Smooth muscle cell (in vitro differentiated cells): Measurements from ENCODE around the gene CRYBA2. TPM values are rescaled to one million over a fixed set of nuclear protein-coding genes. Genes with fewer than 3 reads are reported as not detected.
A peak's percentile ranks its signal among the peaks of the same experiment; 100 is the strongest.

Experiments used
- DNase-seq: peaks from one replicate; lab custom pipeline; 2025; ENCODE audit not compliant: unreplicated experiment; lab: John Stamatoyannopoulos, UW
- H2AFZ ChIP-seq: fragments of 200-600 bp; sonication (generic); 2 replicates; pipeline ENCODE4 v1.6.0; 2016; ENCODE audit warnings: antibody characterized with exemption, low read depth, mild to moderate bottlenecking
- H3F3A ChIP-seq: fragments of 200-600 bp; sonication (generic); 2 replicates; pipeline ENCODE4 v1.6.0; 2017; ENCODE audit warnings: antibody characterized with exemption, low read depth
- H3K27ac ChIP-seq: fragments of 200-600 bp; sonication (generic); 2 replicates; pipeline ENCODE4 v1.5.1; 2016; ENCODE audit warnings: low read depth, mild to moderate bottlenecking
- H3K27me3 ChIP-seq: fragments of 200-600 bp; sonication (generic); 2 replicates; pipeline ENCODE4 v1.6.1; 2016; ENCODE audit warnings: low read depth, mild to moderate bottlenecking
- H3K36me3 ChIP-seq: fragments of 200-600 bp; sonication (generic); 2 replicates; pipeline ENCODE4 v1.5.1; 2016; ENCODE audit warnings: low read depth
- H3K4me1 ChIP-seq: fragments of 200-600 bp; sonication (generic); 2 replicates; pipeline ENCODE4 v1.5.1; 2016; ENCODE audit warnings: low read depth
- H3K4me2 ChIP-seq: fragments of 200-600 bp; sonication (generic); 2 replicates; pipeline ENCODE4 v1.6.0; 2016; ENCODE audit warnings: mild to moderate bottlenecking
- H3K4me3 ChIP-seq: fragments of 200-600 bp; sonication (generic); 2 replicates; pipeline ENCODE4 v1.5.1; 2016; ENCODE audit warnings: mild to moderate bottlenecking
- H3K79me2 ChIP-seq: fragments of 200-600 bp; sonication (generic); 2 replicates; pipeline ENCODE4 v1.6.0; 2016; ENCODE audit warnings: low read depth, mild to moderate bottlenecking
- H3K9ac ChIP-seq: fragments of 200-600 bp; sonication (generic); 2 replicates; pipeline ENCODE4 v1.6.0; 2016; ENCODE audit warnings: low read depth
- H3K9me3 ChIP-seq: fragments of 200-600 bp; sonication (generic); replicated peaks from 2 replicates; pipeline ENCODE4 v1.5.1; 2016; ENCODE audit warnings: low read depth
- H4K20me1 ChIP-seq: fragments of 200-600 bp; sonication (generic); 2 replicates; pipeline ENCODE4 v1.6.0; 2016; ENCODE audit warnings: low read depth
- CTCF ChIP-seq: fragments of 200-600 bp; sonication (generic); IDR thresholded peaks from 2 replicates; pipeline ENCODE4 v1.5.1; 2017; ENCODE audit warnings: borderline replicate concordance, mild to moderate bottlenecking, antibody characterized with exemption; ENCODE audit not compliant: insufficient read depth, poor library complexity, severe bottlenecking
- WGBS: methylation state at CpG from one replicate; pipeline ENCODE4 v1.1.7; 2016; ENCODE audit warnings: low lambda C conversion rate; 5-methylcytosine and 5-hydroxymethylcytosine counted together
- polyA plus RNA-seq: library from polyadenylated mRNA; unstranded; fragments of >200 nt; fragmentation: Nextera tagmentation; extraction: Ambion mirVana; gene quantifications from 2 replicates; pipeline ENCODE4 v1.2.1, GENCODE V29; 2016
- total RNA-seq: library from RNA; depleted of rRNA; stranded (reverse); fragments of >200 nt; gene quantifications from 2 replicates; pipeline ENCODE4 v1.2.3, GENCODE V29; 2014

Gene CRYBA2
- total and polyA plus RNA-seq, 2 experiments from 2014 or later, result not detected

GRCh38 chr2:218995972-218996711 is 2.9 kb upstream of the CRYBA2 start:
- Histone ChIP-seq H3K79me2 (no peaks in the 10 kb centered on the region), H2AFZ (peak overlapping the region; percentile 2), H3K36me3 (no peaks in the 10 kb centered on the region), H3K4me2 (peak overlapping the region; percentile 71), H3K27me3 (peaks cover 69% of the 10 kb centered on the region), H4K20me1 (no peaks in the 10 kb centered on the region), H3K9me3 (no peaks in the 10 kb centered on the region), H3K4me3 (peak overlapping the region; percentile 34), H3K9ac (no peak overlapping the region), H3K4me1 (peaks cover 22% of the 10 kb centered on the region), H3F3A (no peaks in the 10 kb centered on the region), H3K27ac (no peak overlapping the region)
- 3% methylated on average over 32 of the region's 43 CpGs for WGBS
- peak; percentile 85 for TF ChIP-seq CTCF
- peak; percentile 71 for DNase-seq

GRCh38 chr2:218995561-218995960 is 2.3 kb upstream of the CRYBA2 start:
- Histone ChIP-seq H3K27ac (no peak overlapping the region), H3K27me3 (peaks cover 69% of the 10 kb centered on the region), H3K36me3 (no peaks in the 10 kb centered on the region), H3K4me2 (peak overlapping the region; percentile 71), H3K9ac (no peak overlapping the region), H3K4me1 (peaks cover 22% of the 10 kb centered on the region), H3F3A (no peaks in the 10 kb centered on the region), H3K79me2 (no peaks in the 10 kb centered on the region), H4K20me1 (no peaks in the 10 kb centered on the region), H2AFZ (no peak overlapping the region), H3K9me3 (no peaks in the 10 kb centered on the region), H3K4me3 (no peak overlapping the region)
- no peak for DNase-seq
- no peak for TF ChIP-seq CTCF
- 36% methylated on average over 8 of the region's 8 CpGs for WGBS

GRCh38 chr2:218992703-218993344 is 398 bp downstream of the CRYBA2 start:
- no peaks in the 10 kb centered on the region for H3K36me3 ChIP-seq
- TF ChIP-seq CTCF, result no peak
- H3K4me3 ChIP-seq, result peak overlapping the region; percentile 45
- H3K27ac ChIP-seq, result no peak overlapping the region
- peaks cover 7% of the 10 kb centered on the region for H3K4me1 ChIP-seq
- no peaks in the 10 kb centered on the region for H3K79me2 ChIP-seq
- H3K27me3 ChIP-seq, result peaks cover 81% of the 10 kb centered on the region
- H3K4me2 ChIP-seq, result peak overlapping the region; percentile 88
- H3K9me3 ChIP-seq, result no peaks in the 10 kb centered on the region
- no peak overlapping the region for H2AFZ ChIP-seq
- H3K9ac ChIP-seq, result no peak overlapping the region
- 7% methylated on average over 44 of the region's 44 CpGs for WGBS
- DNase-seq, result no peak
- no peaks in the 10 kb centered on the region for H4K20me1 ChIP-seq
- no peaks in the 10 kb centered on the region for H3F3A ChIP-seq
